Daoy (cell line): ENCODE data around the gene PRSS22. TPM values are rescaled to one million over a fixed set of nuclear protein-coding genes. Genes with fewer than 3 reads are reported as not detected.

ENCODE experiments used
- DNase-seq: peaks from one replicate; pipeline ENCODE4 v3.0.0-alpha.2; 2015; ENCODE audit warnings: low read depth
- total RNA-seq: library from RNA; depleted of rRNA; stranded (reverse); fragments of >200 nt; shearing (Covaris generic); gene quantifications from 2 replicates; pipeline ENCODE4 v1.2.3, GENCODE V29; 2014; rRNA removed

The PRSS22 gene
- total RNA-seq, 1 experiment from 2014 or later = 0.11 TPM

DNA sequence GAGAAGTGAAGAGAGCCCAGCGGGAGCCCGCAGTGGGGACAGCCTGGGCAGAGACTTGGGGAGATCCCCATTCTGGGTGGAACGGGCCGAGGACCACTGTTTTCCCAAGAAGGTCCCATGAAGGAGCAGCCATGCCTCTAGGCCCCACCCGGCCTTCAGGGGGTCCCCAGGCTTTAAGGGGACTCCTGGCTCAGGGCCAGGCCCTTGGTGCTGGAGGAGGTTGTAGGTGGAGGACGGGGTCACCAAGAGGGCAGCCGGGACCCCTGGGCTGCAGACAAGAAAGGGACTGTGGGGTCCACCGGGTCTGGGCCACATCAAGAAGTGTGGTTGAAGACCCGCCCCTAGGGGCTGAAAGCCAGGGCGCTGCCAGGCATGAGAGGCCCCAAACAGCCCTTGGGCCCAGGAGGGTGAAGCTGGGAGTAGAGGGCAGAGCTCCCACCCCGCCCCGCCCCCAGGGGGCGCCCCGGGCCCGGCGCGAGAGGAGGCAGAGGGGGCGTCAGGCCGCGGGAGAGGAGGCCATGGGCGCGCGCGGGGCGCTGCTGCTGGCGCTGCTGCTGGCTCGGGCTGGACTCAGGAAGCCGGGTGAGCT lies 41.1 kb downstream of the PRSS22 start, which contains the start of gene PRSS21:
PRSS21 (plus strand) TSS at position 487 of the 589 bp plus-strand sequence; CDS start at position 519, 32 bp downstream.
- no peak for DNase-seq

DNA sequence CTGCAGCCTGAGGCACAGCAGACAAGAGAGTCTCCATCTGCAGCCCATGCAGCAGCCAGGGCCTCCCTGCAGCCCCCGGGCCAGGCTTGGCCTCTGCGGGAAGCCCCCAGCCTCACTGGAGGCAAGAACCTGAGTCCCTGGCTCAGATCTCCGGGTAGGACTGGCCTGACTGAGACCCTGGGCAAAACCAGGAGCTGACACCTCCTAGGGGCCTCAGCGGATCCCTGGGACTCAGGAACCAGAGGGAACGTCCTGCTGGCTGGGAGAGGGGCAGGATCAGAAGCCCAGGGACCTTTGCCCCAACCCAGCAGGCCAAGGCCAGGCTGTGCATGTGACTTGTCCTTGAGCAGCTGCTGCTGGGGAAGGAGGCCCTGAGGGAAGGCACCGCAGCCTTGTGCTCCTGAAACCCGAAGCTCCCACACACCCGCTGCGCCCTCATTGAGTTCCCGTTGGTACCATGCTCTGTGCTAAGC lies 42.6 kb downstream of the PRSS22 start:
- no peak for DNase-seq

DNA sequence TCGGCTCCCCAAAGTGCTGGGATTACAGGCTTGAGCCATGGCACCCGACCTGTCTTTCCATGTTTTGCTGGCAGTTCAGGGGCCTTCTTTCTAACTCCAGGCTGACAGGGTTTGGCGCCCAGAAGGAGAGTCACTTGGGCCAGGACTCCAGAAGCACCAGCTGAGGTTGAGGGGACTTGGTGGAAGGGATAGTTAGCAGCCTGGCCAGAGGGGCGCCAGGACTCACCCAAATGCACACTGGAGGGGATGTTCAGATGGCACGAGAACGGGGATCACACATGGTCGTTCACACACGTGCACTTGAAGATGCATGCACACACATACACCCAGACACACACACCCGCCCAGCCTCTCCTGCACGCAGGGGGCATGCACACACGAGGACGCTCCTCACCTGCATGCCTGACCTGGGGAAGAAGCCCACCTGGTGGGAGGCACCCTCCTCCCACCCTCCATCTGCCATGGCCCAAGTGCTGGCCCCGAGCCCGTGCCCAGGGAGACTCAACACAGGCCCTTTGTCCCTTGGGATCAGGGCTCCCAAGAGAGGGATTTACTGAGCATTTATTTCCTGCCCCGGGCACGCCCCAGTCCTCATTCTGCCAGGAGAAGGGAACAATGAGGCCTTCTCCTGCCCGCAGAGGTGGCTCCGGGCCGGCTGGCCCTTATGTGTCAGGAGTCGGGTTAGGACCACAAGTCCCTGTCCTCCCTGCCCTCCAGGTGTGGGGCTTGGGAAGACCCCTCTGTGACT lies 43.2 kb downstream of the PRSS22 start:
- DNase-seq = no peak

DNA sequence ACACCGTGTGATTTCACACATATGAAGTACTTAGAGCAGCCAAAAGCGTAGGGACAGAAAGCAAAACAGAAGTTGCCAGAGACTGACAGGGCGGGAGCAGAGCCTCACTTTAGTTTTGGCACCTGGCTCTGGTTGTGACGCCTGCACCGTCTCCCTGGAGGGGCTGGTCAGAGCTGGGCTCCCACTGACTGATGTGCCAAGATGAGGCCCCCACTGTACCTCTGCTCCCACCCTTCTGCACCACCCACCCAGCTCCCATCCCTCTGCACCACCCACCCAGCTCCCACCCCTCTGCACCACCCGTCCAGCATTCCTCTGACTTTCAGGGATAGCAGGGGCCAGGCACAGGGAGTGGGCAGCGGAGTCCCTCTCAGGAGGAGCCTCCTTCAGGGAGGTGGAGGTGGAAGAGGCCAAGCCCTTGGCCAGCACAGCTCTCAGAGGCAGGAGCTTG lies 44.2 kb downstream of the PRSS22 start:
- no peak for DNase-seq

DNA sequence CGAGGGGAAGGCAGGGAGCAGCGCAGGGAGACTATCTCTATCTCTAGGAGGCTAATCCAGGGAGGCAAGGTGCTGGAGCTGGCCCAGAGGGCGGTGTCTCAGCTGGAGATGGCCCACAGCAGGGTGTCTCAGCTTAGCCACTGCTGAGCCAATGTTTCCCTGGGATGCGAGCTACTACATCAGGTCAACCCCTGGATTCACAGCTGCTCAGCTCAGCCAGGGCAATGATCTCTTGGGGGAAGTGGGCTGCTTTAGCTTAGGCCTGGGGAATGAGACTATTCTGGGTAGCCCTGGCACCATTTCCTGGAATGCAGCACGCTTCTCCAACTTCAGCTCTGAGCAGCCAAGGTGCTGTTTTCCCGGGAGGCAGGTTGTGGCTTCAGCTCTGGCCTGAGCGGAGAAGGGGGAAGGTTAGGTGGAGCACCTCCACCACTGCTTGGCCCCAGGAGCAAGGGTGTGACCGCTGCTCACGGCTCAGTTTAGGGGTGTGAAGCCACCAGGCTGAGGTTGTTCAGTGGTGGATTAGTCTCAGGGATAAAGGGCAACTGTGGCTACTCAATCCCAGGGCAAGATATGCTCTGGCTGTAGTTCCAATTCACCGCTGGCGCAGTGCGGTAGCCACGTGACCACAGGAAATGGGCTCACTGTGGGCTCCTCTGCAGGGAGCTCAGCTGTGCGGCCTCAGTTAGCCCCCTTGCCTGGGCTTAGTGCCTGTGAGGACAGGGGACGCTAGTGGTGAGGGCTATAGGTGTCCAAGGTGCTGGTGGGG lies 46.1 kb downstream of the PRSS22 start:
- DNase-seq = no peak

DNA sequence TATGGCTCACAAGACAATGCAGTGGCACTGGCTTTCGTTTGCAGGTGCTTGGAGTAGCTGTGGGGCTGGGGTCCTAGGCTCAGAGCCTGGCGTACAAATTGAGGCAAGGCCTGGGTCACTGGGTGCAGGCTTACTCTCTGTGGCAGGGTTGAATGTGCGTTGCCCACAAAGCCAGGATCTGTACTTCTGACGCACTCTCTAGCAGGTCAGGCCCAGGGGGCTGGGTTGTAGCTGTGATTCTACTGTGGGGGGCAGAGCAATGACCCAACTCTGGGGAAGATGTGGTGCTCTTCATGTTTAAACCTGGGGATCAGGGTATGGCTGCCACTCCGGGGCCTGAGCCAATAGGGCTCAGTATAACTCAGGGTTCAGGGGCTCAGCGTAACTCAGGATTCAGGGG lies 47.3 kb downstream of the PRSS22 start:
- DNase-seq = no peak

DNA sequence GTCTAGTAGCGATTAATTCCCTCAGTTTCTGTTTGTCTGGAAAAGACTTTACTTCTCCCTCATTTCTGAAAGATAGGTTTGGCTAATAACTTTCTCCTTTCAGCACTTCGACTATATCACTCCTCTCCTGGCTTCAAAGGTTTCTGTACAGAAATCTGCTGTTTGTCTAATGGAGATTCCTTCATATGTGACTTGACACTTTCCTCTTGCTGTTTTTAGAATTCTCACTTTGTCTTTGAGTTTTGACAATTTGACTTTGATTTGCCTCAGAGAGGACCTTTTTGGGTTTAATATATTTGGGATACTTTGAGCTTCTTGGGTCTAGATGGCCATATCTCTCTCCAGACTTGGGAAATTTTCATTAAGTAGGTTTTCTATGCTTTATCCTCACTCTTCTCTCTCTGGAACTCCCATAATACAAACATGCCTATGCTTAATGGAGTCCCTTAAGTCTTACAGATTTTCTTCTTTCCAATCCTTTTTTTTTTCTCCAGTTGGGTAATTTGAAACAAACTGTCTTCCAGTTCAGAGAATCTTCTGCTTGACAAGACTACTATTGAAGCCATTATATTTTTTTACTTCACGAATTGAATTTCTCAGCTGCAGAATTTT lies 48.7 kb downstream of the PRSS22 start:
- DNase-seq = no peak

DNA sequence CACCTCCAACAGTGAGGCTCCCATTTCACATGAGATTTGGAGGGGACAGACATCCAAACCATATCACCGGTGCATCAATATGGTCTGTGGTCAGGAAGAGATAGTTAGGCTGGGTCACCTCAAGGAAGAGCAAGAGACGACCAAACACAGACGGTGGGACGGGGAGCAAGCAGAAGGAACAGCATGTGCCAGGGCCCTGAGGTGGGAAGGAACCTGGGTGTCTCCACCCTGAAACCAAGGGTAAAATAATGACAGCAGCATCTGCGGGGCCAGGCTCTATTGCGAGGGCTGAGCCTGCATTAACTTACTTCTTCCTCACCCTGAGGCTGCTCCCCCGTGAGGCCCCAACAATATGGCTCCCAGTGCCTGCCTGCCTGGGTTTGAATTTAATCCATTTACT lies 49.8 kb downstream of the PRSS22 start:
- DNase-seq = no peak

DNA sequence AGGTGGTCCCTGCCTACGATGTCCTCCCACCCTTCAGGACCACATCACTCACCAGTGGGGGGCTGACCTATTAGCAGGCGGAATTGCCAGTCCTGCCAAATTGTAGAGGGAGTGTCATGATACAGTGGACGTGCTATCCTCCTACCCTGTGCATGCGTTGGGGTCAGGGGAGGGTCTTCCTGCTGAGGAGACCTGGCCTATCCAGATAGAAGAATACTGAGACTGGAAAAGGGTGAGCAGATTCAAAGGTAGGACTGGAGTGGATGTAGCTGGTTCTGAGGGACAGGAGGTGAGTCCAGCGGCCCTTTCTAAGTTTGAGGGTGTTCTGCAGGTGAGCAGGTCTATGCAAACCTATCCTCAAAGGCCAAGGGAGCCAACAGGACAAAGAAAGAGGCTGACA lies 51.7 kb downstream of the PRSS22 start:
- DNase-seq = no peak

DNA sequence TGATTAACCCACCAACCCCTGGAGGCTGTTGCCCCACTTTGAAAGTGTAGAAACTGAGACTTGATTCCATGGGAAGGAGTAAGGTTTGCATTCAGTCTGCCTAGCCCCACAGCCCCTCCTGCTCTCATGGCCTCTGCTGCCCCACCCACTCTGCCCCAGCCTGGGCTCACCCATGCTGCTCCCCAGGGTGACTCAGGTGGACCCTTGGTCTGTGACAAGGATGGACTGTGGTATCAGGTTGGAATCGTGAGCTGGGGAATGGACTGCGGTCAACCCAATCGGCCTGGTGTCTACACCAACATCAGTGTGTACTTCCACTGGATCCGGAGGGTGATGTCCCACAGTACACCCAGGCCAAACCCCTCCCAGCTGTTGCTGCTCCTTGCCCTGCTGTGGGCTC lies 53.2 kb downstream of the PRSS22 start:
- DNase-seq = no peak

DNA sequence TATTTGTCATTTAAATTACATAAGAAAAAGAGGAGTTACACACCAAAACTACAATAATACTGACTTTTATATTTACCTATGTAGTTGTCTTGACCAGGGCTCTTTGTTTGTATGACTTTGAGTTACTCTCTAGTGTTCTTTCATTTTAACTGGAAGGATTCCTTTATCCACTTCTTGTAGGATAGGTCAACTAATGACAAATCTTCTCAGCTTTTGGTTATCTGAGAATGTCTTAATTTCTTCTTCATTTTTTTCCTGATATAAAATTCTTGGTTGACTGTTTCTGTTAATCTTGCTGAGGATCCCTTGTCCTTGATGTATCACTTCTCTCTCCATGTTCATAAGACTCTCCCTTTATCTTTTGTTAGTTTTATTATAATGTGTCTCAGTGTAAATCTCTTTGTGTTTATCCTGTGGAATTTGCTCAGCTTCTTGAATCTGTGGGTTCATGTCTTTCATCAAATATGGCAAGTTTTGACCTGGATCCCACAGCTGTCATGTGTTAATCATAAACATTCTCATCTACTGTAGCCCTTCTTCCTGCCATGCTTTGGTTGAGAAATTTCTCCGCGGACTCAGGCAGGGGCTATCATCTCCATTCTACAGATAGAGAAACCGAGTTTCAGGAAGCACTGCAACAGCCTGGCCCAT lies 54.3 kb downstream of the PRSS22 start:
- DNase-seq = no peak

Other genes with a start within 250 kb of the PRSS22 start
- 22.9 and 27.4 TPM in 2 replicates for gene KCTD5, start 175.6 kb downstream of the PRSS22 start, total RNA-seq
- gene PRSS27, start 137.9 kb downstream of the PRSS22 start, total RNA-seq = 0.06 TPM in 1 of 2 replicates, not detected in the other
- gene SRRM2, start 105.5 kb downstream of the PRSS22 start, total RNA-seq = 18.3 and 32.6 TPM in 2 replicates
- gene ELOB, start 80.9 kb downstream of the PRSS22 start, total RNA-seq = 200 and 262 TPM in 2 replicates
- gene PRSS33, start 70.6 kb downstream of the PRSS22 start, total RNA-seq = not detected in 2 replicates
- not detected in 2 replicates for gene PRSS41, start 59.7 kb downstream of the PRSS22 start, total RNA-seq
- not detected in 2 replicates for gene PRSS21, start 40.9 kb downstream of the PRSS22 start, total RNA-seq
- gene ZG16B, start 27.9 kb downstream of the PRSS22 start, total RNA-seq = 0.17 and 2.0 TPM in 2 replicates
- gene FLYWCH2, start 25.0 kb upstream of the PRSS22 start, total RNA-seq = 28.3 and 71.6 TPM in 2 replicates
- gene FLYWCH1, start 53.8 kb upstream of the PRSS22 start, total RNA-seq = 32.3 and 42.3 TPM in 2 replicates
- gene KREMEN2, start 106.1 kb upstream of the PRSS22 start, total RNA-seq = 0.39 and 1.3 TPM in 2 replicates
- 15.3 and 20.5 TPM in 2 replicates for gene PAQR4, start 111.2 kb upstream of the PRSS22 start, total RNA-seq
- gene PKMYT1, start 122.3 kb upstream of the PRSS22 start, total RNA-seq = 48.6 and 70.3 TPM in 2 replicates
- gene CLDN9, start 154.8 kb upstream of the PRSS22 start, total RNA-seq = not detected in 2 replicates
- not detected in 2 replicates for gene CLDN6, start 160.0 kb upstream of the PRSS22 start, total RNA-seq
- gene TNFRSF12A, start 162.2 kb upstream of the PRSS22 start, total RNA-seq = 307 and 390 TPM in 2 replicates
- gene HCFC1R1, start 165.8 kb upstream of the PRSS22 start, total RNA-seq = 1.8 and 4.7 TPM in 2 replicates
- 24.0 and 25.5 TPM in 2 replicates for gene THOC6, start 165.9 kb upstream of the PRSS22 start, total RNA-seq
- gene BICDL2, start 178.8 kb upstream of the PRSS22 start, total RNA-seq = not detected in 2 replicates
- 0.17 and 0.54 TPM in 2 replicates for gene MMP25, start 188.4 kb upstream of the PRSS22 start, total RNA-seq
- gene IL32, start 207.5 kb upstream of the PRSS22 start, total RNA-seq = 362 and 393 TPM in 2 replicates
- not detected in 2 replicates for gene ZSCAN10, start 241.1 kb upstream of the PRSS22 start, total RNA-seq